Stimulated activated CD4-positive, alpha-beta T cell treated with anti-CD3 and anti-CD28 coated beads, TNF-alpha, amount 100 ng/mL, for 24 hours (primary cell): ENCODE measurements around the gene SLC12A9.
A peak's percentile ranks its signal among the peaks of the same experiment; 100 is the strongest.

ENCODE experiments used
- DNase-seq, 3 experiments: peaks; one replicate each; pipeline ENCODE4 v3.0.0-alpha.2; 2020; ENCODE audit warnings: low read depth in 3 of 3

Gene SLC12A9

GRCh38 chr7:100884736-100885439 lies 32.4 kb downstream of the SLC12A9 start:
- DNase-seq: no peak

GRCh38 chr7:100885440-100886141 lies 33.1 kb downstream of the SLC12A9 start:
- DNase-seq: no peak

- no peak for DNase-seq
Observed at GRCh38 chr7:100886142-100886935, 33.8 kb downstream of the SLC12A9 start.

GRCh38 chr7:100886936-100887515 lies 34.5 kb downstream of the SLC12A9 start:
- no peak for DNase-seq

- peak in 1 of 3 experiments; percentile 47 for DNase-seq
Observed at GRCh38 chr7:100887516-100888290, 35.2 kb downstream of the SLC12A9 start.

GRCh38 chr7:100888291-100888987 lies 35.9 kb downstream of the SLC12A9 start:
- DNase-seq: no peak

GRCh38 chr7:100888988-100889750 lies 36.7 kb downstream of the SLC12A9 start, which contains the start of gene UFSP1:
UFSP1 (minus strand) TSS chr7:100889715; CDS start chr7:100889271, 444 bp downstream.
- DNase-seq: no peak

GRCh38 chr7:100890653-100891567 lies 38.4 kb downstream of the SLC12A9 start:
- DNase-seq: no peak

- no peak for DNase-seq
Observed at GRCh38 chr7:100891568-100892247, 39.2 kb downstream of the SLC12A9 start.

GRCh38 chr7:100892364-100893317 lies 40.1 kb downstream of the SLC12A9 start:
- DNase-seq: no peak

GRCh38 chr7:100893318-100893895 lies 40.9 kb downstream of the SLC12A9 start:
- DNase-seq: no peak

GRCh38 chr7:100893910-100894721 lies 41.6 kb downstream of the SLC12A9 start:
- no peak for DNase-seq

GRCh38 chr7:100894860-100895700 lies 42.6 kb downstream of the SLC12A9 start:
- DNase-seq: peak in 1 of 3 experiments; percentile 52

GRCh38 chr7:100895701-100895955 lies 43.1 kb downstream of the SLC12A9 start, which contains the start of gene ACHE:
ACHE (minus strand) TSS chr7:100895888; CDS start chr7:100894232, 1,656 bp downstream.
- DNase-seq: no peak
